HEK293 (cell line): Measurements from ENCODE around the gene LMF1.

Experiments used
- FEZF1 ChIP-seq: fragments of 450-650 bp; formaldehyde crosslinking; IDR thresholded peaks from 2 replicates; pipeline ENCODE4 v1.5.1; 2016; ENCODE audit warnings: missing biosample characterization, missing genetic modification characterization
- IKZF3 ChIP-seq: fragments of 450-650 bp; IDR thresholded peaks from 2 replicates; pipeline ENCODE4 v1.5.0; 2018; ENCODE audit warnings: missing biosample characterization, mild to moderate bottlenecking, missing genetic modification characterization, moderate library complexity
- KLF10 ChIP-seq: fragments of 450-650 bp; IDR thresholded peaks from 2 replicates; pipeline ENCODE4 v1.5.1; 2018; ENCODE audit warnings: missing biosample characterization, mild to moderate bottlenecking, missing genetic modification characterization
- KLF16 ChIP-seq: fragments of 450-650 bp; formaldehyde crosslinking; IDR thresholded peaks from 2 replicates; pipeline ENCODE4 v1.5.1; 2017; ENCODE audit warnings: missing biosample characterization, missing genetic modification characterization
- KLF7 ChIP-seq: fragments of 450-650 bp; formaldehyde crosslinking; IDR thresholded peaks from 2 replicates; pipeline ENCODE4 v1.5.1; 2016; ENCODE audit warnings: missing biosample characterization, missing genetic modification characterization, borderline replicate concordance
- KLF9 ChIP-seq: fragments of 450-650 bp; formaldehyde crosslinking; IDR thresholded peaks from 2 replicates; pipeline ENCODE4 v1.5.1; 2016; ENCODE audit warnings: missing biosample characterization, missing genetic modification characterization, low read depth
- SCRT2 ChIP-seq: fragments of 450-650 bp; formaldehyde crosslinking; IDR thresholded peaks from 2 replicates; pipeline ENCODE4 v1.5.1; 2016; ENCODE audit warnings: missing biosample characterization, missing genetic modification characterization
- TRIM28 ChIP-seq: IDR thresholded peaks from 2 replicates; pipeline ENCODE4 v1.6.1; 2011; ENCODE audit warnings: low read length, control low read depth, borderline replicate concordance
- WT1 ChIP-seq: fragments of 450-650 bp; formaldehyde crosslinking; IDR thresholded peaks from 2 replicates; pipeline ENCODE4 v1.5.1; 2016; ENCODE audit warnings: missing biosample characterization, missing genetic modification characterization
- YY2 ChIP-seq: fragments of 450-650 bp; formaldehyde crosslinking; IDR thresholded peaks from 2 replicates; pipeline ENCODE4 v1.5.1; 2016; ENCODE audit warnings: missing biosample characterization, missing genetic modification characterization
- ZBTB17 ChIP-seq: fragments of 450-650 bp; formaldehyde crosslinking; IDR thresholded peaks from 2 replicates; pipeline ENCODE4 v1.5.1; 2016; ENCODE audit warnings: missing biosample characterization, missing genetic modification characterization
- ZBTB48 ChIP-seq: fragments of 450-650 bp; formaldehyde crosslinking; IDR thresholded peaks from 2 replicates; pipeline ENCODE4 v1.5.1; 2016; ENCODE audit warnings: missing biosample characterization, missing genetic modification characterization
- ZIC2 ChIP-seq: fragments of 450-650 bp; formaldehyde crosslinking; IDR thresholded peaks from 2 replicates; pipeline ENCODE4 v1.5.1; 2016; ENCODE audit warnings: missing biosample characterization, missing genetic modification characterization
- ZNF138 ChIP-seq: fragments of 450-650 bp; formaldehyde crosslinking; IDR thresholded peaks from 2 replicates; pipeline ENCODE4 v1.5.1; 2016; ENCODE audit warnings: missing biosample characterization, missing genetic modification characterization, borderline replicate concordance
- ZNF175 ChIP-seq: fragments of 450-650 bp; formaldehyde crosslinking; IDR thresholded peaks from 2 replicates; pipeline ENCODE4 v1.5.1; 2016; ENCODE audit warnings: missing biosample characterization, missing genetic modification characterization
- ZNF335 ChIP-seq: fragments of 450-650 bp; formaldehyde crosslinking; conservative IDR thresholded peaks from 2 replicates; pipeline ENCODE4 v1.5.1; 2016; ENCODE audit warnings: missing biosample characterization, missing genetic modification characterization
- ZNF350 ChIP-seq: fragments of 450-650 bp; formaldehyde crosslinking; IDR thresholded peaks from 2 replicates; pipeline ENCODE4 v1.5.0; 2017; ENCODE audit warnings: missing biosample characterization, mild to moderate bottlenecking, missing genetic modification characterization
- ZNF394 ChIP-seq: fragments of 450-650 bp; formaldehyde crosslinking; IDR thresholded peaks from 2 replicates; pipeline ENCODE4 v1.5.1; 2016; ENCODE audit warnings: missing biosample characterization, missing genetic modification characterization, mild to moderate bottlenecking, moderate library complexity, borderline replicate concordance
- ZNF423 ChIP-seq: fragments of 450-650 bp; formaldehyde crosslinking; IDR thresholded peaks from 2 replicates; pipeline ENCODE4 v1.5.1; 2016; ENCODE audit warnings: missing biosample characterization, missing genetic modification characterization
- ZNF433 ChIP-seq: fragments of 450-650 bp; formaldehyde crosslinking; IDR thresholded peaks from 2 replicates; pipeline ENCODE4 v1.5.1; 2016; ENCODE audit warnings: missing biosample characterization, missing genetic modification characterization, low read depth
- ZNF473 ChIP-seq: fragments of 450-650 bp; formaldehyde crosslinking; IDR thresholded peaks from 2 replicates; pipeline ENCODE4 v1.5.1; 2017; ENCODE audit warnings: missing biosample characterization, missing genetic modification characterization
- ZNF521 ChIP-seq: fragments of 450-650 bp; formaldehyde crosslinking; IDR thresholded peaks from 2 replicates; pipeline ENCODE4 v1.5.1; 2017; ENCODE audit warnings: missing biosample characterization, mild to moderate bottlenecking, missing genetic modification characterization
- ZNF610 ChIP-seq: fragments of 450-650 bp; formaldehyde crosslinking; IDR thresholded peaks from 2 replicates; pipeline ENCODE4 v1.5.1; 2016; ENCODE audit warnings: missing biosample characterization, missing genetic modification characterization, borderline replicate concordance
- ZNF624 ChIP-seq: fragments of 450-650 bp; formaldehyde crosslinking; IDR thresholded peaks from 2 replicates; pipeline ENCODE4 v1.5.1; 2017; ENCODE audit warnings: missing biosample characterization, missing genetic modification characterization
- ZNF677 ChIP-seq: fragments of 450-650 bp; IDR thresholded peaks from 2 replicates; pipeline ENCODE4 v1.5.0; 2018; ENCODE audit warnings: missing biosample characterization, mild to moderate bottlenecking, missing genetic modification characterization, moderate library complexity
- ZNF777 ChIP-seq: fragments of 450-650 bp; formaldehyde crosslinking; IDR thresholded peaks from 2 replicates; pipeline ENCODE4 v1.5.1; 2017; ENCODE audit warnings: missing biosample characterization, missing genetic modification characterization, borderline replicate concordance
- ZNF792 ChIP-seq: fragments of 450-650 bp; formaldehyde crosslinking; IDR thresholded peaks from 2 replicates; pipeline ENCODE4 v1.5.1; 2016; ENCODE audit warnings: missing biosample characterization, missing genetic modification characterization
- ZNF843 ChIP-seq: fragments of 450-650 bp; formaldehyde crosslinking; IDR thresholded peaks from 2 replicates; pipeline ENCODE4 v1.5.1; 2016; ENCODE audit warnings: missing biosample characterization, missing genetic modification characterization
- ZSCAN16 ChIP-seq: fragments of 450-650 bp; formaldehyde crosslinking; IDR thresholded peaks from 2 replicates; pipeline ENCODE4 v1.5.1; 2016; ENCODE audit warnings: missing biosample characterization, missing genetic modification characterization
- TF ChIP-seq, protein P1 (sequence below): fragments of 450-650 bp; formaldehyde crosslinking; IDR thresholded peaks from 2 replicates; pipeline ENCODE4; 2016; ENCODE audit warnings: missing biosample characterization, missing genetic modification characterization
- TF ChIP-seq, protein P2 (sequence below): fragments of 450-650 bp; formaldehyde crosslinking; IDR thresholded peaks from 2 replicates; pipeline ENCODE4 v1.5.1; 2017; ENCODE audit warnings: missing biosample characterization, mild to moderate bottlenecking, missing genetic modification characterization, moderate library complexity
- TF ChIP-seq, protein P3 (sequence below): fragments of 450-650 bp; formaldehyde crosslinking; IDR thresholded peaks from 2 replicates; pipeline ENCODE4 v1.5.1; 2016; ENCODE audit warnings: missing biosample characterization, missing genetic modification characterization
- TF ChIP-seq, protein P4 (sequence below): fragments of 450-650 bp; formaldehyde crosslinking; IDR thresholded peaks from 2 replicates; pipeline ENCODE4 v1.5.0; 2017; ENCODE audit warnings: missing biosample characterization, missing genetic modification characterization, borderline replicate concordance
- TF ChIP-seq, protein P5 (sequence below): fragments of 450-650 bp; formaldehyde crosslinking; IDR thresholded peaks from 2 replicates; pipeline ENCODE4 v1.5.1; 2016; ENCODE audit warnings: missing biosample characterization, missing genetic modification characterization

Gene LMF1

DNA sequence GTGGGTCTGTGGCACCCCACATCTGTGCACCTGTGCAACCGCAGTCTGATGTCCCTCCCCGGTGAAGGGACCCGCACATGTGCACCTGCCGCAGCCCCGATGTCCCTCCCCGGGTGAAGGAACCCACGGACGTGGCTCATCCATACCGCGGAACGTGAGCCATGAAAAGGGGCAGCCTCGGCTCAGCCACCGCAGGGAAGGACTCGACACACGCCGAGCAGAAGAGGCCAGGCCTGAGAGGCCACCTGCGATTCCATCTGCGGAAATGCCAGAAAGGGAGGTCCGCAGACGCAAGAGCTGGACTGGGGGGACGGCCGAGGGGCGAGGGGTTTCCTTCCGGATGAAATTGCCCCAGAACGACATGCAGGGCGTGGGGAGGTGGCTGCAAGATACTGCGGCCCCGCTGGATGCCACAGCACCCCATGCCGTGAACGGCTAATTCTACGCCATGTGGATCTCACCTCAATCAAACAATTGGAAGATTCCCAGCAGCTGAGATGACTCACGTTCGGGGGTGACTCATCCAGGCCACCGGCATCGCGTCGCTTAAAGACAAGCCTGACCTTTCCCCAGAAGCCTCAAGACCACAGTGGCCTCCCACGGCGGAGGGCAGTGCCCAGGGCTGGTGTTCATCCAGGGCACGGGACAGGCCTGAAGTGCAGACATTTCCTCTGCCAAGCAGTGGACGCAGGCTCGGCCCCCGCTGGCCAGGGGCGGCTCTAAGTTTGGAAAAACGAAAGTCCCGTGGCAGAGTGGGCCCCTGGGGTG is 31.8 kb upstream of the LMF1 start (continued):
- TF ChIP-seq ZNF350 (no peak), KLF9 (no peak), ZBTB48 (no peak), ZNF138 (tag by site-specific recombination) (no peak), ZNF394 (tag by site-specific recombination) (no peak), KLF16 (tag by site-specific recombination) (no peak), ZNF777 (tag by site-specific recombination) (no peak), ZNF423 (tag by site-specific recombination) (no peak), SCRT2 (peak; percentile 49; the same call in 1 of the 2 replicates), ZNF433 (tag by site-specific recombination) (no peak), KLF7 (tag by site-specific recombination) (no peak), ZNF175 (no peak), ZNF624 (tag by site-specific recombination) (no peak), ZBTB17 (tag by site-specific recombination) (peak; percentile 37; the same call in 1 of the 2 replicates), TRIM28 (no peak), ZNF843 (tag by site-specific recombination) (no peak), ZNF610 (tag by site-specific recombination) (no peak), YY2 (no peak), WT1 (no peak), ZNF792 (tag by site-specific recombination) (no peak), ZNF335 (no peak; the same call in 1 of the 2 replicates), ZNF473 (no peak), FEZF1 (tag by site-specific recombination) (no peak), ZNF521 (no peak), ZIC2 (tag by site-specific recombination) (peak; percentile 92), KLF10 (tag by site-specific recombination) (no peak), ZNF677 (tag by site-specific recombination) (no peak), IKZF3 (0 out of 2 replicates have a peak, but pooled peaks have one; percentile 26), ZSCAN16 (tag by site-specific recombination) (no peak)
- TF ChIP-seq, protein P1, sequence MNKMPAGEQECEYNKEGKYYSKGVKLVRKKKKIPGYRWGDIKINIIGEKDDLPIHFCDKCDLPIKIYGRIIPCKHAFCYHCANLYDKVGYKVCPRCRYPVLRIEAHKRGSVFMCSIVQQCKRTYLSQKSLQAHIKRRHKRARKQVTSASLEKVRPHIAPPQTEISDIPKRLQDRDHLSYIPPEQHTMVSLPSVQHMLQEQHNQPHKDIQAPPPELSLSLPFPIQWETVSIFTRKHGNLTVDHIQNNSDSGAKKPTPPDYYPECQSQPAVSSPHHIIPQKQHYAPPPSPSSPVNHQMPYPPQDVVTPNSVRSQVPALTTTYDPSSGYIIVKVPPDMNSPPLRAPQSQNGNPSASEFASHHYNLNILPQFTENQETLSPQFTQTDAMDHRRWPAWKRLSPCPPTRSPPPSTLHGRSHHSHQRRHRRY: no peak
- TF ChIP-seq, protein P2, sequence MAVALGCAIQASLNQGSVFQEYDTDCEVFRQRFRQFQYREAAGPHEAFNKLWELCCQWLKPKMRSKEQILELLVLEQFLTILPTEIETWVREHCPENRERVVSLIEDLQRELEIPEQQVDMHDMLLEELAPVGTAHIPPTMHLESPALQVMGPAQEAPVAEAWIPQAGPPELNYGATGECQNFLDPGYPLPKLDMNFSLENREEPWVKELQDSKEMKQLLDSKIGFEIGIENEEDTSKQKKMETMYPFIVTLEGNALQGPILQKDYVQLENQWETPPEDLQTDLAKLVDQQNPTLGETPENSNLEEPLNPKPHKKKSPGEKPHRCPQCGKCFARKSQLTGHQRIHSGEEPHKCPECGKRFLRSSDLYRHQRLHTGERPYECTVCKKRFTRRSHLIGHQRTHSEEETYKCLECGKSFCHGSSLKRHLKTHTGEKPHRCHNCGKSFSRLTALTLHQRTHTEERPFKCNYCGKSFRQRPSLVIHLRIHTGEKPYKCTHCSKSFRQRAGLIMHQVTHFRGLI: no peak
- TF ChIP-seq, protein P3, sequence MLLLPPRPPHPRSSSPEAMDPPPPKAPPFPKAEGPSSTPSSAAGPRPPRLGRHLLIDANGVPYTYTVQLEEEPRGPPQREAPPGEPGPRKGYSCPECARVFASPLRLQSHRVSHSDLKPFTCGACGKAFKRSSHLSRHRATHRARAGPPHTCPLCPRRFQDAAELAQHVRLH (tag by site-specific recombination): no peak
- TF ChIP-seq, protein P4, sequence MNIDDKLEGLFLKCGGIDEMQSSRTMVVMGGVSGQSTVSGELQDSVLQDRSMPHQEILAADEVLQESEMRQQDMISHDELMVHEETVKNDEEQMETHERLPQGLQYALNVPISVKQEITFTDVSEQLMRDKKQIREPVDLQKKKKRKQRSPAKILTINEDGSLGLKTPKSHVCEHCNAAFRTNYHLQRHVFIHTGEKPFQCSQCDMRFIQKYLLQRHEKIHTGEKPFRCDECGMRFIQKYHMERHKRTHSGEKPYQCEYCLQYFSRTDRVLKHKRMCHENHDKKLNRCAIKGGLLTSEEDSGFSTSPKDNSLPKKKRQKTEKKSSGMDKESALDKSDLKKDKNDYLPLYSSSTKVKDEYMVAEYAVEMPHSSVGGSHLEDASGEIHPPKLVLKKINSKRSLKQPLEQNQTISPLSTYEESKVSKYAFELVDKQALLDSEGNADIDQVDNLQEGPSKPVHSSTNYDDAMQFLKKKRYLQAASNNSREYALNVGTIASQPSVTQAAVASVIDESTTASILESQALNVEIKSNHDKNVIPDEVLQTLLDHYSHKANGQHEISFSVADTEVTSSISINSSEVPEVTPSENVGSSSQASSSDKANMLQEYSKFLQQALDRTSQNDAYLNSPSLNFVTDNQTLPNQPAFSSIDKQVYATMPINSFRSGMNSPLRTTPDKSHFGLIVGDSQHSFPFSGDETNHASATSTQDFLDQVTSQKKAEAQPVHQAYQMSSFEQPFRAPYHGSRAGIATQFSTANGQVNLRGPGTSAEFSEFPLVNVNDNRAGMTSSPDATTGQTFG (tag by site-specific recombination): no peak
- TF ChIP-seq, protein P5, sequence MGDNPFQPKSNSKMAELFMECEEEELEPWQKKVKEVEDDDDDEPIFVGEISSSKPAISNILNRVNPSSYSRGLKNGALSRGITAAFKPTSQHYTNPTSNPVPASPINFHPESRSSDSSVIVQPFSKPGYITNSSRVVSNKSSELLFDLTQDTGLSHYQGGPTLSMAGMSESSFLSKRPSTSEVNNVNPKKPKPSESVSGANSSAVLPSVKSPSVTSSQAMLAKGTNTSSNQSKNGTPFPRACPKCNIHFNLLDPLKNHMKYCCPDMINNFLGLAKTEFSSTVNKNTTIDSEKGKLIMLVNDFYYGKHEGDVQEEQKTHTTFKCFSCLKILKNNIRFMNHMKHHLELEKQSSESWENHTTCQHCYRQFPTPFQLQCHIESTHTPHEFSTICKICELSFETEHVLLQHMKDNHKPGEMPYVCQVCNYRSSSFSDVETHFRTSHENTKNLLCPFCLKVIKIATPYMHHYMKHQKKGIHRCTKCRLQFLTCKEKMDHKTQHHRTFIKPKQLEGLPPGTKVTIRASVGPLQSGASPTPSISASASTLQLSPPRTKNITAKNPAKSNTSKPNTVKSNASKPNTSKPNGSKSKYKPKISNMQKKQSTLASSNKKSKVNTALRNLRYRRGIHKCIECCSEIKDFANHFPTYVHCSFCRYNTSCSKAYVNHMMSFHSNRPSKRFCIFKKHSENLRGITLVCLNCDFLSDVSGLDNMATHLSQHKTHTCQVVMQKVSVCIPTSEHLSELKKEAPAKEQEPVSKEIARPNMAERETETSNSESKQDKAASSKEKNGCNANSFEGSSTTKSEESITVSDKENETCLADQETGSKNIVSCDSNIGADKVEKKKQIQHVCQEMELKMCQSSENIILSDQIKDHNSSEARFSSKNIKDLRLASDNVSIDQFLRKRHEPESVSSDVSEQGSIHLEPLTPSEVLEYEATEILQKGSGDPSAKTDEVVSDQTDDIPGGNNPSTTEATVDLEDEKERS (tag by site-specific recombination): no peak; the same call in 1 of the 2 replicates
